ENCODE measurements around the gene GPR171. TPM values are rescaled to one million over a fixed set of nuclear protein-coding genes. Genes with fewer than 3 reads are reported as not detected.

The GPR171 gene
- total and polyA plus RNA-seq, 2 of the 13 experiments (the other 11 are each of a cell fraction or from before 2014, with no cell fraction given), result not detected

DNA sequence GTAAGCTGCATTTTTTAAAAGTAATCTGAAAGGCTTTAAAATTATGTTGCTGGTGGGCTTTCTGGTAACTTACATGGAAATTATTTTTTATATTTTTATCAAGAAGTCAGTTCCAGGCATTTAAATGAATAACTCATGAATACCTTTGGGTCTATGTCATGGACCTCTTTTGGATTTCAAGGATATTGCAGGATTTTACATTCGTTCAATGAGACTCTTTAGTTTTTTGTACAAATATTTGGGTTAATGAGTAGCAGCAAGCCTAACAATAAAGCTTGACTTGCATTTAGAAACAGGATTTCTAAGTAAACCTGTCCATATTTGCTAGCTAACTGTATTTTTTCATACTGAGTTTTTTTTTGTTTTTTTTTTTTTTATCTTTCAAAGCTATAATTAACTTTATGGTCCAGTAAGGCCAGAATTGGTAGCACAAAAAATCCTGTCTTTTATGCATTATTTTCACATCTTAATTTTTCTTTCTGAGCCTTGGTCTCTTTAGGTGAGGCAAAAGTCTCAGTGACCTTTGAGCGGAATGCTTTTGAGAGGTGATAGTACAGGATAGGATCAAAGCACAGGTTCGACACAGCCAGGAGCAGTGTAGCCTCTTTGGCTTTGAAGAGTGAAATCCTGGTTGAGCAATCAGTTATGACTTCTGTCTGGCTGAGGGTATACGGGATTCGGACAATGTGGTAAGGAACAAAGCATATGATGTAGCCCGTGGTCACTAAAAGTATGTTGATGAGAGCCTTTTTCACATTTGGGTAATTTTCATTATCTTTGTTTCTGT lies 4.8 kb downstream of the GPR171 start (continued):
- TF ChIP-seq, protein P1, sequence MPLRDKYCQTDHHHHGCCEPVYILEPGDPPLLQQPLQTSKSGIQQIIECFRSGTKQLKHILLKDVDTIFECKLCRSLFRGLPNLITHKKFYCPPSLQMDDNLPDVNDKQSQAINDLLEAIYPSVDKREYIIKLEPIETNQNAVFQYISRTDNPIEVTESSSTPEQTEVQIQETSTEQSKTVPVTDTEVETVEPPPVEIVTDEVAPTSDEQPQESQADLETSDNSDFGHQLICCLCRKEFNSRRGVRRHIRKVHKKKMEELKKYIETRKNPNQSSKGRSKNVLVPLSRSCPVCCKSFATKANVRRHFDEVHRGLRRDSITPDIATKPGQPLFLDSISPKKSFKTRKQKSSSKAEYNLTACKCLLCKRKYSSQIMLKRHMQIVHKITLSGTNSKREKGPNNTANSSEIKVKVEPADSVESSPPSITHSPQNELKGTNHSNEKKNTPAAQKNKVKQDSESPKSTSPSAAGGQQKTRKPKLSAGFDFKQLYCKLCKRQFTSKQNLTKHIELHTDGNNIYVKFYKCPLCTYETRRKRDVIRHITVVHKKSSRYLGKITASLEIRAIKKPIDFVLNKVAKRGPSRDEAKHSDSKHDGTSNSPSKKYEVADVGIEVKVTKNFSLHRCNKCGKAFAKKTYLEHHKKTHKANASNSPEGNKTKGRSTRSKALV (CRISPR knock-in tag; IDR thresholded peaks at IDR 0.05), result no peak
- TF ChIP-seq ZNF335 (CRISPR knock-in tag; IDR thresholded peaks at IDR 0.05), result 0 out of 2 replicates have a peak, but pooled peaks have one; percentile 66
- TF ChIP-seq ZNF562 (CRISPR knock-in tag; IDR thresholded peaks at IDR 0.05; ENCODE audit: borderline replicate concordance), result no peak
- TF ChIP-seq GZF1 (CRISPR knock-in tag; IDR thresholded peaks at IDR 0.05), result no peak
- peak; percentile 38; the same call in 1 of the 2 replicates for TF ChIP-seq ARNTL (CRISPR knock-in tag; IDR thresholded peaks at IDR 0.05)
- TF ChIP-seq SMAD1 (CRISPR knock-in tag; IDR thresholded peaks at IDR 0.05; ENCODE audit: borderline replicate concordance, low read depth), result no peak
- TF ChIP-seq ZFP41 (CRISPR knock-in tag; IDR thresholded peaks at IDR 0.05; ENCODE audit: borderline replicate concordance), result no peak
- no peak for TF ChIP-seq MED8 (CRISPR knock-in tag; IDR thresholded peaks at IDR 0.05; ENCODE audit: insufficient replicate concordance)
- peak; percentile 61; the same call in 1 of the 2 replicates for TF ChIP-seq ZNF747 (CRISPR knock-in tag; IDR thresholded peaks at IDR 0.05; ENCODE audit: borderline replicate concordance)
- TF ChIP-seq CCAR2 (optimal IDR thresholded peaks at IDR 0.05; ENCODE audit: low read depth, low read length), result no peak
- TF ChIP-seq HOXA5 (CRISPR knock-in tag; IDR thresholded peaks at IDR 0.05), result peak; percentile 36; the same call in 1 of the 2 replicates
- peak; percentile 73; the same call in 1 of the 2 replicates for TF ChIP-seq FOXK1 (CRISPR knock-in tag; IDR thresholded peaks at IDR 0.05; ENCODE audit: borderline replicate concordance, low read depth)
- TF ChIP-seq, protein P2, sequence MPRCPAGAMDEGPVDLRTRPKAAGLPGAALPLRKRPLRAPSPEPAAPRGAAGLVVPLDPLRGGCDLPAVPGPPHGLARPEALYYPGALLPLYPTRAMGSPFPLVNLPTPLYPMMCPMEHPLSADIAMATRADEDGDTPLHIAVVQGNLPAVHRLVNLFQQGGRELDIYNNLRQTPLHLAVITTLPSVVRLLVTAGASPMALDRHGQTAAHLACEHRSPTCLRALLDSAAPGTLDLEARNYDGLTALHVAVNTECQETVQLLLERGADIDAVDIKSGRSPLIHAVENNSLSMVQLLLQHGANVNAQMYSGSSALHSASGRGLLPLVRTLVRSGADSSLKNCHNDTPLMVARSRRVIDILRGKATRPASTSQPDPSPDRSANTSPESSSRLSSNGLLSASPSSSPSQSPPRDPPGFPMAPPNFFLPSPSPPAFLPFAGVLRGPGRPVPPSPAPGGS (CRISPR knock-in tag; IDR thresholded peaks at IDR 0.05), result no peak
- peak; percentile 53; the same call in 1 of the 2 replicates for TF ChIP-seq SP5 (CRISPR knock-in tag; IDR thresholded peaks at IDR 0.05; ENCODE audit: borderline replicate concordance, low read depth)
- no peak for TF ChIP-seq TMF1 (CRISPR knock-in tag; IDR thresholded peaks at IDR 0.05; ENCODE audit: low read depth)
- TF ChIP-seq, protein P3, sequence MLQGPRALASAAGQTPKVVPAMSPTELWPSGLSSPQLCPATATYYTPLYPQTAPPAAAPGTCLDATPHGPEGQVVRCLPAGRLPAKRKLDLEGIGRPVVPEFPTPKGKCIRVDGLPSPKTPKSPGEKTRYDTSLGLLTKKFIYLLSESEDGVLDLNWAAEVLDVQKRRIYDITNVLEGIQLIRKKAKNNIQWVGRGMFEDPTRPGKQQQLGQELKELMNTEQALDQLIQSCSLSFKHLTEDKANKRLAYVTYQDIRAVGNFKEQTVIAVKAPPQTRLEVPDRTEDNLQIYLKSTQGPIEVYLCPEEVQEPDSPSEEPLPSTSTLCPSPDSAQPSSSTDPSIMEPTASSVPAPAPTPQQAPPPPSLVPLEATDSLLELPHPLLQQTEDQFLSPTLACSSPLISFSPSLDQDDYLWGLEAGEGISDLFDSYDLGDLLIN (CRISPR knock-in tag; IDR thresholded peaks at IDR 0.05; ENCODE audit: borderline replicate concordance), result no peak
- peak; percentile 78 for TF ChIP-seq SAP130 (CRISPR knock-in tag; IDR thresholded peaks at IDR 0.05; ENCODE audit: low read depth)
- TF ChIP-seq, protein P4, sequence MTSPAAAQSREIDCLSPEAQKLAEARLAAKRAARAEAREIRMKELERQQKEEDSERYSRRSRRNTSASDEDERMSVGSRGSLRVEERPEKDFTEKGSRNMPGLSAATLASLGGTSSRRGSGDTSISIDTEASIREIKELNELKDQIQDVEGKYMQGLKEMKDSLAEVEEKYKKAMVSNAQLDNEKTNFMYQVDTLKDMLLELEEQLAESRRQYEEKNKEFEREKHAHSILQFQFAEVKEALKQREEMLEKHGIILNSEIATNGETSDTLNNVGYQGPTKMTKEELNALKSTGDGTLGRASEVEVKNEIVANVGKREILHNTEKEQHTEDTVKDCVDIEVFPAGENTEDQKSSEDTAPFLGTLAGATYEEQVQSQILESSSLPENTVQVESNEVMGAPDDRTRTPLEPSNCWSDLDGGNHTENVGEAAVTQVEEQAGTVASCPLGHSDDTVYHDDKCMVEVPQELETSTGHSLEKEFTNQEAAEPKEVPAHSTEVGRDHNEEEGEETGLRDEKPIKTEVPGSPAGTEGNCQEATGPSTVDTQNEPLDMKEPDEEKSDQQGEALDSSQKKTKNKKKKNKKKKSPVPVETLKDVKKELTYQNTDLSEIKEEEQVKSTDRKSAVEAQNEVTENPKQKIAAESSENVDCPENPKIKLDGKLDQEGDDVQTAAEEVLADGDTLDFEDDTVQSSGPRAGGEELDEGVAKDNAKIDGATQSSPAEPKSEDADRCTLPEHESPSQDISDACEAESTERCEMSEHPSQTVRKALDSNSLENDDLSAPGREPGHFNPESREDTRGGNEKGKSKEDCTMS (CRISPR knock-in tag; conservative IDR thresholded peaks at IDR 0.05), result no peak
- no peak; the same call in 1 of the 2 replicates for TF ChIP-seq SMAD3 (CRISPR knock-in tag; IDR thresholded peaks at IDR 0.05)
- TF ChIP-seq PITX1 (CRISPR knock-in tag; IDR thresholded peaks at IDR 0.05), result peak; percentile 96
- no peak for TF ChIP-seq SIN3B (IDR thresholded peaks at IDR 0.05; ENCODE audit: low read length)
- TF ChIP-seq KDM3A (CRISPR knock-in tag; IDR thresholded peaks at IDR 0.05; ENCODE audit: low read depth), result peak; percentile 80; the same call in 1 of the 2 replicates

All from HepG2 (cell line).